ENCODE measurements around the gene SCYL2. TPM values are rescaled to one million over a fixed set of nuclear protein-coding genes. Genes with fewer than 3 reads are reported as not detected.

The SCYL2 gene
- 37.1 and 53.3 TPM in 2 replicates for total RNA-seq

GRCh38 chr12:100266835-100267602 lies at the start of gene SCYL2, which contains the start of gene DEPDC4:
Gene SCYL2 (plus strand): TSS chr12:100267177. CDS start chr12:100282971, 15,794 bp downstream.
Gene DEPDC4 (minus strand): TSS chr12:100267079. CDS start chr12:100267076, 3 bp downstream.

GRCh38 chr12:100356644-100357223 lies 89.8 kb downstream of the SCYL2 start, which contains the start of gene SLC17A8:
Gene SLC17A8 (plus strand): TSS chr12:100357074. CDS start chr12:100357392, 318 bp downstream.

Other genes with a start within 250 kb of the SCYL2 start
- gene BLTP3B, start 124.3 kb upstream of the SCYL2 start, total RNA-seq: 31.2 and 42.0 TPM in 2 replicates
- 19.6 and 24.3 TPM in 2 replicates for gene ACTR6, start 66.4 kb upstream of the SCYL2 start, total RNA-seq
- 0.59 and 0.65 TPM in 2 replicates for gene DEPDC4, start 98 bp upstream of the SCYL2 start, total RNA-seq
- gene SLC17A8, start 89.9 kb downstream of the SCYL2 start, total RNA-seq: not detected in 2 replicates
- not detected in 2 replicates for gene NR1H4, start 206.7 kb downstream of the SCYL2 start, total RNA-seq